ENCODE data around the gene TJAP1.

The TJAP1 gene

DNA sequence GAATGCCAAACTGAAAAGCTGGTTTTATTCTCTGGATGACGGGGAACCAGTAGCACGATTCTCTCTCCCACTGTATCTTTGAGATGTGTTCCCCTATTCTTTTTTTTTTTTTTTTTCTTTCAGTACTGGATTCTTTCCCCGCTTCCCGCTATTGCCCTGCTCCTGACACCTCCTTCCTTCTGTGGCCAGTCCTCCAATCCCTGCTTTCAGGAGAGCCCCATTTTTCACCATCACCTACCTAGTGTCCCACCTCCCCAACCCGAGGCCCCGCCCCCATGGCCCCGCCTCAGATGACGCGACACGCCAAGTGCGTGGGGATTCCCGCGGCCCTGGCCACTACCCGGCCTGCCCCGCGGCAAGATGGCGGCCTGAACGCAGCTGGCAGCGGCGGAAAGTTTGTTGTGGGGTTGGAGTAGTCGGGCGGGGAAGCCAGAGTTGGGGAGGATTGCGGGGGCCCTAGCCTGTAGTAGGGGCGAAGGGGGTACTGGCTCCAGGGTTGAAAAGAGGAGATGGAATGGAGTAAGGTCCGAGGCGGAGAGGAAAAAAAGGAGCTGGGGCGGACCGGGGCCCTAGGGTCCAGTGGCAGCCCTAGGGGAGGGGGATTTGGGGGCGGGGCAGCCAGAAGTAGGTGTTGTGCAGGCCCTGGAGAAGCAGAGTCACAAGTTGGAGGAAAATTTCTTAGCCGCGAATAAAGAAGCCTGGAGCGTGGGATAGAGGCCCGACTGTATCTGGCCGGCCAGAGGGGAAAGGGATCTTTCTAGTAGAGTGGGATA is at the start of gene TJAP1 (continued):
- TF ChIP-seq PRDM4 (tag by site-specific recombination; IDR thresholded peaks at IDR 0.05) (0 out of 2 replicates have a peak, but pooled peaks have one; percentile 12), ZBTB17 (tag by site-specific recombination; IDR thresholded peaks at IDR 0.05) (peak; percentile 74), ZNF624 (tag by site-specific recombination; IDR thresholded peaks at IDR 0.05) (no peak), ZNF362 (tag by site-specific recombination; IDR thresholded peaks at IDR 0.05) (peak; percentile 87; the same call in 1 of the 2 replicates), ZNF169 (tag by site-specific recombination; IDR thresholded peaks at IDR 0.05) (no peak), ZNF10 (tag by site-specific recombination; IDR thresholded peaks at IDR 0.05) (peak; percentile 90), PRDM10 (tag by site-specific recombination; IDR thresholded peaks at IDR 0.05) (peak; percentile 97), MEIS1 (CRISPR knock-in tag; IDR thresholded peaks at IDR 0.05; ENCODE audit: borderline replicate concordance) (no peak), ZNF660 (tag by site-specific recombination; IDR thresholded peaks at IDR 0.05) (0 out of 2 replicates have a peak, but pooled peaks have one; percentile 31), ZNF433 (tag by site-specific recombination; IDR thresholded peaks at IDR 0.05; ENCODE audit: low read depth) (no peak), ZNF692 (tag by site-specific recombination; IDR thresholded peaks at IDR 0.05) (peak; percentile 81), ZNF239 (tag by site-specific recombination; IDR thresholded peaks at IDR 0.05) (no peak), ZNF585B (tag by site-specific recombination; IDR thresholded peaks at IDR 0.05) (no peak), ZNF341 (tag by site-specific recombination; IDR thresholded peaks at IDR 0.05; ENCODE audit: low read depth) (peak; percentile 85), ZBTB48 (tag by site-specific recombination; IDR thresholded peaks at IDR 0.05) (peak; percentile 56), ZNF366 (tag by site-specific recombination; conservative IDR thresholded peaks at IDR 0.05) (peak; percentile 62), KLF7 (tag by site-specific recombination; IDR thresholded peaks at IDR 0.05; ENCODE audit: borderline replicate concordance) (no peak), AEBP2 (tag by site-specific recombination; IDR thresholded peaks at IDR 0.05; ENCODE audit: borderline replicate concordance) (no peak), SP7 (tag by site-specific recombination; IDR thresholded peaks at IDR 0.05) (peak; percentile 70; the same call in 1 of the 2 replicates), ZNF501 (tag by site-specific recombination; IDR thresholded peaks at IDR 0.05) (peak; percentile 88), ZSCAN30 (tag by site-specific recombination; IDR thresholded peaks at IDR 0.05) (0 out of 2 replicates have a peak, but pooled peaks have one; percentile 41), SP3 (tag by site-specific recombination; IDR thresholded peaks at IDR 0.05) (peak; percentile 92), YY2 (tag by site-specific recombination; IDR thresholded peaks at IDR 0.05) (peak; percentile 89)
- TF ChIP-seq, protein P1, sequence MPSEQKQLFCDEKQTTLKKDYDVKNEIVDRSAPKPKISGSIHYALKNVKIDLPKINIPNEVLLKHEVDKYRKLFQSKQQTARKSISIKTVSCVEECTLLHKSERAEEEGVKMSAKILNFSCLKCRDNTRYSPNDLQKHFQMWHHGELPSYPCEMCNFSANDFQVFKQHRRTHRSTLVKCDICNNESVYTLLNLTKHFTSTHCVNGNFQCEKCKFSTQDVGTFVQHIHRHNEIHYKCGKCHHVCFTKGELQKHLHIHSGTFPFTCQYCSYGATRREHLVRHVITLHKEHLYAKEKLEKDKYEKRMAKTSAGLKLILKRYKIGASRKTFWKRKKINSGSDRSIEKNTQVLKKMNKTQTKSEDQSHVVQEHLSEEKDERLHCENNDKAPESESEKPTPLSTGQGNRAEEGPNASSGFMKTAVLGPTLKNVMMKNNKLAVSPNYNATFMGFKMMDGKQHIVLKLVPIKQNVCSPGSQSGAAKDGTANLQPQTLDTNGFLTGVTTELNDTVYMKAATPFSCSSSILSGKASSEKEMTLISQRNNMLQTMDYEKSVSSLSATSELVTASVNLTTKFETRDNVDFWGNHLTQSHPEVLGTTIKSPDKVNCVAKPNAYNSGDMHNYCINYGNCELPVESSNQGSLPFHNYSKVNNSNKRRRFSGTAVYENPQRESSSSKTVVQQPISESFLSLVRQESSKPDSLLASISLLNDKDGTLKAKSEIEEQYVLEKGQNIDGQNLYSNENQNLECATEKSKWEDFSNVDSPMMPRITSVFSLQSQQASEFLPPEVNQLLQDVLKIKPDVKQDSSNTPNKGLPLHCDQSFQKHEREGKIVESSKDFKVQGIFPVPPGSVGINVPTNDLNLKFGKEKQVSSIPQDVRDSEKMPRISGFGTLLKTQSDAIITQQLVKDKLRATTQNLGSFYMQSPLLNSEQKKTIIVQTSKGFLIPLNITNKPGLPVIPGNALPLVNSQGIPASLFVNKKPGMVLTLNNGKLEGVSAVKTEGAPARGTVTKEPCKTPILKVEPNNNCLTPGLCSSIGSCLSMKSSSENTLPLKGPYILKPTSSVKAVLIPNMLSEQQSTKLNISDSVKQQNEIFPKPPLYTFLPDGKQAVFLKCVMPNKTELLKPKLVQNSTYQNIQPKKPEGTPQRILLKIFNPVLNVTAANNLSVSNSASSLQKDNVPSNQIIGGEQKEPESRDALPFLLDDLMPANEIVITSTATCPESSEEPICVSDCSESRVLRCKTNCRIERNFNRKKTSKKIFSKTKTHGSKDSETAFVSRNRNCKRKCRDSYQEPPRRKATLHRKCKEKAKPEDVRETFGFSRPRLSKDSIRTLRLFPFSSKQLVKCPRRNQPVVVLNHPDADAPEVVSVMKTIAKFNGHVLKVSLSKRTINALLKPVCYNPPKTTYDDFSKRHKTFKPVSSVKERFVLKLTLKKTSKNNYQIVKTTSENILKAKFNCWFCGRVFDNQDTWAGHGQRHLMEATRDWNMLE (tag by site-specific recombination; conservative IDR thresholded peaks at IDR 0.05; ENCODE audit: low read depth) = 0 out of 2 replicates have a peak, but pooled peaks have one; percentile 11
